GM18517 (cell line): ENCODE measurements around the gene CCDC148.

Experiments used
- ATAC-seq: cut with Tn5 transposase; IDR thresholded peaks from one replicate; pipeline ENCODE4 v1.9.1; 2021; ENCODE audit warnings: mild to moderate bottlenecking, moderate library complexity; ENCODE audit not compliant: unreplicated experiment

Gene CCDC148

GRCh38 chr2:158130832-158131473 lies 325.6 kb downstream of the CCDC148 start:
- no peak for ATAC-seq

- no peak for ATAC-seq
Measured at GRCh38 chr2:158129037-158129436, 327.5 kb downstream of the CCDC148 start.

- no peak for ATAC-seq
Measured at GRCh38 chr2:158128168-158128973, 328.2 kb downstream of the CCDC148 start.

GRCh38 chr2:158127380-158127804 lies 329.2 kb downstream of the CCDC148 start:
- no peak for ATAC-seq

GRCh38 chr2:158125756-158126498 lies 330.6 kb downstream of the CCDC148 start:
- no peak for ATAC-seq

GRCh38 chr2:158124896-158125295 lies 331.7 kb downstream of the CCDC148 start:
- no peak for ATAC-seq
